GM21737 (cell line): Measurements from ENCODE around the gene MAP4K2.
"Not testable (repeated sequence)": the region's sequence is repeated elsewhere in the genome, so short reads cannot be mapped to it uniquely, and the experiment has no call there.

Experiments used
- ATAC-seq: cut with Tn5 transposase; IDR thresholded peaks from one replicate; pipeline ENCODE4 v1.9.1; 2021; ENCODE audit warnings: mild to moderate bottlenecking, moderate library complexity; ENCODE audit not compliant: unreplicated experiment

Gene MAP4K2

DNA sequence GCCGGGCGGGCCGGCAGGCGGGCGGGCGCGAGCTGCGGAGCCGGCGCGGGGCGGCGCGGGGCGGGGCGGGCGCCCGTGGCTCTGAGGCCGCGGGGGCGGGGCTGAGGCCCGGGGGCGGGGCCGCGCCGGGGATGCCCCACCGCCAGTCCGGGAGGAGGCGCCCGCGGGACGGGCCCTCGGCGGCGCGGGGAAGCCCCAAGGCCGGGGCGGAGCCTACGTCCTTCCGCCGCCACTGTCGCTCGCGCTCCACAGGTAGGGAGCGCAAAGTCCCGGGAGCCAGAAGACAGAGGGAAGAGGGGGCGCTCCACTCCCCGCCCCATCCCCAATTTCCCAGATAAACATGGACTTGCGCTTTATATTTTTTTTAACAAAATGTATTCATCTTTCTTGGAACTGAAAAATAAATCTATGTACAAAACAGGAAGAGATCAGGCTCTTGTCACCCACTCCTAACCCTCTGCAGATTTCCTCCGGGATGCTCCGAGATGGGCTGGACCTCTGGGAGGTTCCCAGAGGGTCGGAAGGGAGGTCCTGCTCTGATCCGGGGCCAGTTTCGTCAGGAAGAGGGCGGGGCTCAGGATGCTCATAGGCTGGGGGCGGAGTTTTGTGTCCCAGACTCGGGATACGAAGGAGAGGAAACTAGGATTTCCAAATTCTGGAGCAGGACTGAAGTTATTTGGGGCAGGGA lies at the start of gene MAP4K2:
Gene MAP4K2, minus strand, starts transcription at position 57 of the 688 bp plus-strand sequence. CDS start 65 bp downstream, outside the sequence.
- peak; percentile 60 for ATAC-seq

DNA sequence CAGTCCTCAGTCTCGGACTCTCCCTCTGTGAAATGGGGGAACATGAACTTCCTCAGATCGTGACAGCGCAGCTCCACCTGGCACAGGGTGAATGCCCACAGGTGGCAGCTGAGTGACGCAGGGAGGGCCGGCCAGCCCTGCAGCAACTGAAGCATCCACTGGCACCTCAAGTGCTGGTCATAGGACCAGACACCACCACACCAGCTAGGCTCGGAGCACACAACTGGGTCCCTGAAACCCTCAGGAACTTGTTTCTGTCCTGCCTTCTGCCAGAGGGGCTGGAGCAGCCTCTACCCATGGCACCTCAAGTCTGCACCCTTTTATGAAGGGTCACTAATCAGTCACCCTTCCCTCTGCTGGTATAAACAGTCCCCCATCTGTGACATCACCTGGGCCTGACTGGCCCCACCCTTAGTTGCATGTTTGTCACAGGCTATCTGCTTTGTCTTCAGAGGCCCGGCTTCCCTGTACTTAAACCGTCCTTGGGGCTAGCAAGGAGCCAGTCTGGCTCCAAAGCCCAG lies 48.9 kb upstream of the MAP4K2 start:
- peak; percentile 15 for ATAC-seq

DNA sequence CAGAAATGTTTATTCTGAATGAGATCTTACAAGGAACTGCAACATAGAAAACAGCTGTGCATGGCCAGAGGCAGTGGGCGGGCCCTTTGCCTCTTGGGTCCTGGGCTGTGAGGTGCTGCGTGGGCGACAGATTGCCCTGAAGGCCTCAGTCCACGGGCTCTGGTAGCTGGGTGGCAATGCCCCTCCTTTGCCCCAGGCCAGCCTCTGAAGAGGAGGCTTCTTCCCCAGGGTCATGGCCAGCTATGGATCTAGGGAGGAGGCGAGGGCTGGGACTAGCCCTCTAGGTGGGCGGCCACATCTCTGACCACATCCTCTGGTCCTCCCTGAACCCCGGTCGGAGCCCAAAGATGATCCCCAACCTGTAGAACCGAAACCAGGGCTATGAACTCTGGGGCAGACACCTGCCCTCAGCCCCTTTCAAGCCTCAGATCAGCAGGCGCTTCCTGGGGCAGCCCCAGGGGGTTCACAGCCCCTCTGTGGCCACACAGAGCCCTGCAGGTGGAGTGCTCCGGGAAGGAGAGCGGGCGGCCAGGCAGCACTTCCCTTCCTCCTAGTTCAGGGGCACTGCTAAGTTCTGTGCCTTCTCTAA lies 48.1 kb upstream of the MAP4K2 start:
- peak; percentile 54 for ATAC-seq

DNA sequence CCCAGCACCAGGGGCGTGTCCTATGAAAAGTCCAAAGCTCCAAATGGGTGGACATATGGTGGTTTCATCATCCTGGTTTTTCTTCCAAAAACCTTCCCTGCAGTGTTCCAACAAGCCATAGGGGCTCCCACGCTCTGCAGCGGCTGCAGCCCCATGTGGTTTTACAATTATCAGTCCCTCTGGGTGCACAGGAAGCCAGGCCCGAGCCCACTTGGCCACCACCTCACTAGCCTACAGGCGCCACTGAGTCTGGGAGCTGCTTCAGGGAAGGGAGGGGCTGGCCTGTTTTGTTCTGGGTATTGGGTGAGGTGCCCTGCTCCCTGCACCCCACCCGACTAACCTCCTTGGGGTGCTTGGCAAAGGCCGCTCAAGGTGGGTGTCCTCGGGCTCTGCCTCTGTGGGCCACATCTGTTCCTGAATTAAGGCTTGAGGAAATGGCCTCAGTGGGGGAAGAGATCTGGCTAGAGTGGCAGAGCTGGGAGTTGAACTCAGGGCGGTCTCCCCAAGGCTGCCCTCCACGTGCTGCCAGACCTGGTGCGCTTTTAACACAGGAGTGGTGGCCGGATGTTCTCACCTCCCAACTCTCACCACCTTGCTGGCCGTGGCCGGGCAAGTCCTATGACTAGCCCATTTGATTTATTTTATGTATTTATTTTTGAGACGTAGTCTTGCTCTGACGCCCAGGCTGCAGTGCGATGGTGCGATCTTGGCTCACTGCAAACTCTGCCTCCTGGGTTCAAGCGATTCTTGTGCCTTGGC lies 46.8 kb upstream of the MAP4K2 start:
- ATAC-seq = no peak

DNA sequence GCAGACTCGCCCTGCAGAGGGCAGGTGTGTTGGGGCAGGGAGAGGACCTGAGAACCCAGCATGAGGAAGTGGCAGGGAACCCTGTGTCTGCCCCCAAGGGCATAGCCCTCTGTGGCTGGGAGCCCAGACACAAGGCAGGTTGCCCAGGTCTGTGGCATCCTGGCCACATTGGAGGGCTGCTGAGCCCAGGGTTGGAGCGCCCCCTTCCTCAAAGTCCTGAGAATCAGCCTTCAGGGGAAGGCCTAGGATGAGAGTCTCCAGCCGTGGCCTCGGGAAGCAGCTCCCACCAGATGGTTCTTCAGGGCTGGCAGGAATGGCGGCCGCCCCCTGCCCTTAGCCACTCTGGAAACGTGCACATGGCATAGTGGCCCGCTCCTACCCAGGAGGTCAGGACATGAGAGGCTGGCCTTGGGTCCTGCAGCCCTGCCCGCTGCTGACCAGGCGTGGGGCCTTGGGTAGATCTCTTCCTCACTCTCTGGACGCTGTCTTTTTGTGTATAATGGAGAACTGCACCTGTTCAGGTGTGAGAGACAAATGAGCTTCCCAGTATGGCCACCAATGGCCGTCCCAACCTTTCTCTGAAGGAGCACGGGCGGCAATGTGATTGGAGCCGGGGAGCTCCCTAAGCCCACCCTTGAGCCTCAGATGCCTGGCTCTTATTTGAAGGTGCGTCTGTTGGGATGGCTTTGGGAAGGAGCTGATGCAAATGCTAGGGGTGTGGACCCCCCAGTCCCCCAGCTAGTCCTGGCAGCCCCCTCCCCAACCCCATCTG lies 46.0 kb upstream of the MAP4K2 start:
- no peak for ATAC-seq

DNA sequence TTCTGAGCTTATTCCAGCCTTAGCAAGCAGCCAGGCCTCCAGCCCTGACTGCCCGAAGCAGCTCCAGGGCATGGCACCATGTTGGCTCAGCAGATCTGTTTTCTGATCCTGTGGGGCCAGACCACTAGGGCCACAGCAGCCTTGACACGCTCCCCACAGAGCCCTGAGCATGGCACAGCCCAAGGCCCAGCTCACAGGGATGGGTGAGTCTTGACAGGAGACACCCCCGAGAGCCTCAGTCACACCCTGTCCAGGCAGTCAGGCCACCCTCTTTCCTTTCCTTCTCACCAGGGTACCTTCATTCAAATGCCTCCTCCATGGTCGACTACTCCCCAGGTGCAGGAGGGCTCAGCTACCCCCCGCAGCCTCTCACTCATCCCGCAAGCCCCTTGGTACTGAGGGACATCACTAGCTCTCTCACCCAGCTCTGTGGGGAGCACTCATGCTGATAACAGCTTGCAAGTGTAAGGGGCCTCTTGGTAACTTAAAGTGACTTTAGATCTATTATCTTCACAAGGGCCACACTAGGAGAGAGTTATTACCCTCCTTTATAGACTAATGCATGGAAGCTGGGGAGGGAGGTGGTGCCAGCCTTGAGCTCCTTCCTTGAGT lies 45.3 kb upstream of the MAP4K2 start:
- ATAC-seq = no peak

DNA sequence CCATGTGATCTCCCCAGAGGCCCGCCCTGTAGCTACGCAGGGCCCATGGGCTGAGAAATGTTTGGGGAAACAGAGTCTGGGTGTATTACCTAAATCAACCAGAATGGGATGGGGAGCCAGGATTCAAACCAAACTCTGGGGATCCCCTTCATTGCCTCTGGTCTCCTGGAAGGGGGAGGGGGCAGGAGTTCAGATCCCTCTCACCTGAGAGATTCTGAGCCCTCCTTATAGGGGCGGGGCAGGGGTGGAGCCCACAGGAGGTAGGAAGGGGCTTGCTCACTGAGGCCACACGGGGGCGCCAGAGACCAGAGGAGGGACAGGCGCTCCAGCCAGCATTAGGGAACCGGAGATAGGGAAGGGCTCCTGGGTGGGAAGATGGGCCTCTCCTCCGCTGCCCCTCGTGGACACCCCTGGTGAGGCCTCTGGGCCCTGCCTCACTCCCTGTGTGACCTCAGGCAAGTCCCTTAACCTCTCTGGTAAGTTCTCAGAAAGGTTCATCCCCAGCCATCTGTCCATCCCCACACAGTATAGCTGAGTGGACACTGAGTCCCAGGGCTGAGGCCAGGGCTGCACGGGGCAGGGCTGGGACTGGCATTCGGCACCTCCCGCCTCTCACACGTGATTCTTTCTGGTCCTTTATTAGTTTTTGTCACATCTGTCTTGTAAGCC lies 44.1 kb upstream of the MAP4K2 start:
- peak; percentile 24 for ATAC-seq

DNA sequence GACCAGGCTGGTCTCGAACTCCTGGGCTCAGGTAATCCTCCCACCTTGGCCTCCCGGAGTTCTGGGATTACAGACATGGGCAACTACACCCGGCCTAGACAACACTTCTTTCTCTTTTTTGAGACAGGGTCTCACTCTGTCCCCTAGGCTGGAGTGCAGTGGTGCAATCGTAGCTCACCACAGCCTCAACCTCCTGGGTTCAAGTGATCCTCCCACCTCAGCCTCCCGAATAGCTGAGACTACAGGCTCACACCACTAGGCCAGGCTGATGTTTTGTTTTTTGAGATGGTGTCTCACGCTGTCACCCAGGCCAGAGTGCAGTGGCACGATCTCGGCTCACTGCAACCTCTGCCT lies 42.7 kb upstream of the MAP4K2 start:
- not testable (repeated sequence) for ATAC-seq

DNA sequence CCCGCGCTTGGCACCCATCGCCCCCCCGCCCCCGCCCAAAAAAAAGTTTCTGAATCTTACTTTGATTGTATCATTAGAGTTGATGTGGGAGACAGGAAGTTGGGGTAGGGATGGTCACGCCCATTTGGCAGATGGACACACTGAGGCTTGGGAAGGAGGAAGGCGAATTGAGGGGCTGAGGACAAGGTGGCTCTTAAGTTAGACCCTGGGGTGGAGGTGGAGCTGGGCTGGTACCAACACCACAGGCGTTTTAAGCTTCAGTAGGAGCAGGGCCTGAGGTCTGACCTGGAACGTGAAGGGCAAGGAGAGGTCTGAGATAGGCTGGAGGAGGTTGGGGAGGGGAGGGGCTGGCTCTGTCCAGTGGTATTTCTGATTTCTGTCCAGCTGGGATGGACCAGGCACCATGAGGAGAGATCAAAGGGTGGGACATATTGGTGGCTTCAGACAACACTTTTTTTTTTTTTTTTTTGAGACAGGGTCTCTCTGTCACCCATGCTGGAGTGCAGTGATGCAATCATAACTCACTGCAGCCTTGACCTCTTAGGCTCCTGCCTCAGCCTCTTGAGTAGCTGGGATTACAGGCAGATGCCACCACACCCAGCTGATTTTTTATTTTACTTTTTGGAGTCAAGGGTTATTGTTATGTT lies 42.2 kb upstream of the MAP4K2 start:
- ATAC-seq = no peak

DNA sequence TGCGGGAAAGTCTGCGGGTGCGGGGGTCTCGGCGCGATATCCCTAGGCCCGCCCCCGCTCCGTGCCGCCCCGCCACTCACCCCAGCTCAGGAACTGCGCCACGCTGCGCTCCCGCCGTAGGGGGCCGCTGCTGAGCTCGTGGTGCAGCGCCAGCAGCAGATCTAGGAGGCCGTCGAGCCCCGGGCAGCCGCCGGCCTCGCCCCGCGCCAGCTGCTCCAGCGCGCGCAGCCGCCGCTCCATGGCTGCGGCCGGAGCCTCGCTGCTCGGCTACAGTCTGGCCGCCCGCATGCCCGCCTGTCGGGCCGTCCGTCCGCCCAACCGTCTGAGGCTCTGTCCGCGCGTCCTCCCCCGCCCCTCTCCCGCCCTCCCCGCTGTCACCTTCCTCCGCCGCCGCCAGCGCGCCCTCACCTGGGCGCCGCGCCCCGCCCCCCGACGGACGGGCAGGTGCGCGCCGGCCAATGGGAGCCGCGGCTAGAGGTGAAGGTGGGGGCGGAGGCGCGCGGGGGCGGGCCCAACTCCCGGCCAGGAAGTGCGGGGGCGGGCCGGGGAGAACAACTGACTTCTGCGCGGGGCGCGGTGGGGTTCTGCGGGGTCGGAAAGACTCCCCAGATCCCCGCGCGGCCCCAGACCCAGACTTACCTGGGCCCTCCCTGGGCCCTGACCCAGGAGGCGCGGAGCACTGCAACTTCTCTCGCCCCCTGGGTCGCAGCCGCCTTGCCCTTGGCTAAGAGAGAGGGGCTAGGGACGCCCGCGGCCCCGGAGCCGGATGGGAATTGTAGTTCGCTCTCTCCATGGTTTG lies 41.5 kb upstream of the MAP4K2 start, which contains the start of gene CDC42BPG:
Gene CDC42BPG, minus strand, starts transcription at position 324 of the 799 bp plus-strand sequence. Its CDS starts 84 bp downstream, at position 240.
- no peak for ATAC-seq

DNA sequence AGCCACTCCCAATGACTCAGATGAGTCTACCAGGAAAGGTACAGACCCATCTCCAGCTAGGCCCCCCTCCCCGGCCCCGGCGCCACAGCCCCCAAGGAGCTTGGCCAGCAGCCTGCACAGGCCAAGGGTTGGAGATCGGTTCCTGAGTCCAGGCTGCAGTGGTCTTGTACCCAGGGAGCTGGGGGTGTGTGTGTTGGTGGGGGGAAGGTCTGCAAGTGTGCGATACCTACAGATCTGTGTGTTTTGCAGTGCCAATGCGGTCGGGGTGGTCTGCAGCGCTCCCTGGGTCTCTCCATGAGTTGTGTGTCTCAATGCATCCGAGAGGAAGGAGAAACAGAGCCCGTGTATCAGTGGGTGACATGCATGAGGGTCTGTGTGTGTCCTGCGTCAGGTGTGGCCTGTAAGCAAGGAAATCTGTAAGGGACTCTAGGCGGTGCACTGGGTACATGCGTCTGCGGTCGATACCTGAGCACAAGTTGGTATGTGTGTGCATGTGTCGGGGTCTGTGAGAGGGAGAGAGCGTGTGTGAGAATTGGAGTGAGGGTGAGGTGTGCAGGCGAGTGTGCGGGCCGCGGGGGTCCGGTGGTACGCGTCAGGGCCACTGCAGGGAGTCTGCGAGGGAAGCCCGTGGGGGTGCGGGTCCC lies 40.8 kb upstream of the MAP4K2 start:
- no peak for ATAC-seq

DNA sequence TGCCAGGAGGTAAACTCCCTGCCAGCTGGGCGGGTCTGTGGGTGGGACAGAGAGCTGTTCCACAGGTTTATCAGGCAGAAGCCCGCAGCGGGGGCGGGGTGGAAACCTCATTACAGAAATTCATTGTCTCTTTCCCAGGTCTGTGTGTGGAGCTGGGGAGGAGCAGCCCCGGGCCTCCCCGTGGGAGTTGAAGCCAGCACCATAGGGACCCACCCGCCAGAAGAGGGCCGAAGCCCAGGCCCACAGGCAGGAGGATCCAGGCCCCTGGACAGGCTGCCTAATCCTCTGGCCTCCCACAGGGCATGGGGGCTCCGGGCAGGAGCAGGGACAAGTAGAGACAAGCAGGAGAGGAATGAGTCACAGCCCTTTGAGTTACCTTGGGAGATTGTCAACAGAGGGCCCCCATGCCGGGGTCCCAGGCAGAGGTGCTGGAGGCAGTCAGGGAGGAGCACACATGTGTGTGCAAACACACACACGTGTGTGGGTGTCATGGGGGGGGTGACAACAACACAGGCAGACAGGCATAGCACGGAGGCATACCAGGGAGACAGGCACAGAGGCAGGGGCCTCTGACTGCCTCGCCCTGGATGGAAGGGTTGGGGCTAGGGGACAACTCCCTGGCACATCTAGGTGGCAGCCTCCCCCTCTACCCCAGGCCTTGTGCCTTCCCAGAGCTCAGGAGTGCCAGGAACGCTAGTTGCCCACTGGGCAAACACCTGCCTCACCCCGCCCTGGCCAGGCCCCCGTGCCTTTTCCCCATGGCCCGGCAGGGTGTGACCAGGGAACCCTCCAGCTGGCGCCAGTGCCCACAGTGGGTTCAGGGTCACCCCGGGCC lies 40.1 kb upstream of the MAP4K2 start:
- no peak for ATAC-seq

DNA sequence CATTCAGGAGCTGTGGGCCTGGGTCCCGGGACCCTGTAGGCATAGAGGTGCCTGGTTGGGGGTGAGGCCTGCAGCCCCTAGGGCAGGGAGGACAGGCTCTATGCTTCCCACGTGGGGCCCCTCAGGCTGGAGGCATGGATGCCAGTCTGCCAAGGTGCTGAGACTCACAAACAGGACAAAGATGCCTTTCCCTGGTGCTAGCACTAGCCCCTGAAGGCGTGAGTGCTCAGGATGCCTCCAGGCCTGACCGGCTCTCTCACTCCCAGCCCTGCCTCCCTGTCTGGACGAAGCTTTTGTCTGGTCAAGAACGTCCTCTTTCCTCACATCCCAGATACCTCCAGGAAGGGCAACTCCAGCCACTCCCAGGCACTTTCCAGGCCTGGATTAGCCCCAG lies 39.3 kb upstream of the MAP4K2 start:
- no peak for ATAC-seq

DNA sequence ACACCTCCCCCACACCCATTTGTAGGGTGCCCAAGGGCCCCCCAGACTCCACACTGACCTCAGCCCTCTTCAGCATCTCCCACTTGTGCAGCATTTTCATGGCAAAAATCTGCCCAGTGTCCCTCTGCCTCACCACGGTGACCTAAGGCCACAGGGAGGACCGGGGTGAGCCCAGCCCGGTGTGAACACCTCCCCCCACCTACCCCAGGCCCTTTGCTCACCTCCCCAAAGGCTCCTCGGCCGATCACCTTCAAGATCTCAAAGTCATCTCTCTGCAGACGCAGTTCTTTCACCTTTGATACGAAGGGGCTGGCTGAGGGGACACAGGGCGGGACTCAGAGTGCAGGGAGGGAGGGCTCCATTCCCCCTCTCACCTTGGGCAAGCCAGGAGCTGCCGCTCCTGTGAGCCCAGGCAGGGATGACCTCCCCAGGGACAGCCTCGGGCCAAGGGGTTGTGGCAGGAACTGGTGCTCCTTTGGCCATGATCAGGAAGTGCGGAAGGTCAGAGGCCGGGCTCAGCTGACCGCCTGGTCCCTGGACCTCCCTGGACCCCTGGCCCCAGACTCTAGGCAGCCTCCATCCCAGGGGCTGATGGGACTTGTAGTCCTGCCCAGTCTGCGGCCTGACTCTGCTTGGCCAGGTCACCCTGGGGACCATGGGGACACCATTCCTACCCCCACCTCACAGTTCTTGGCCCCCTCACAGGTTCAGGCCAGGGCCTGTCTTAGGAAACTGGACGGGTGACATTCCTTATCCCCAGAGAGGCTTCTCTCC lies 38.8 kb upstream of the MAP4K2 start:
- no peak for ATAC-seq

DNA sequence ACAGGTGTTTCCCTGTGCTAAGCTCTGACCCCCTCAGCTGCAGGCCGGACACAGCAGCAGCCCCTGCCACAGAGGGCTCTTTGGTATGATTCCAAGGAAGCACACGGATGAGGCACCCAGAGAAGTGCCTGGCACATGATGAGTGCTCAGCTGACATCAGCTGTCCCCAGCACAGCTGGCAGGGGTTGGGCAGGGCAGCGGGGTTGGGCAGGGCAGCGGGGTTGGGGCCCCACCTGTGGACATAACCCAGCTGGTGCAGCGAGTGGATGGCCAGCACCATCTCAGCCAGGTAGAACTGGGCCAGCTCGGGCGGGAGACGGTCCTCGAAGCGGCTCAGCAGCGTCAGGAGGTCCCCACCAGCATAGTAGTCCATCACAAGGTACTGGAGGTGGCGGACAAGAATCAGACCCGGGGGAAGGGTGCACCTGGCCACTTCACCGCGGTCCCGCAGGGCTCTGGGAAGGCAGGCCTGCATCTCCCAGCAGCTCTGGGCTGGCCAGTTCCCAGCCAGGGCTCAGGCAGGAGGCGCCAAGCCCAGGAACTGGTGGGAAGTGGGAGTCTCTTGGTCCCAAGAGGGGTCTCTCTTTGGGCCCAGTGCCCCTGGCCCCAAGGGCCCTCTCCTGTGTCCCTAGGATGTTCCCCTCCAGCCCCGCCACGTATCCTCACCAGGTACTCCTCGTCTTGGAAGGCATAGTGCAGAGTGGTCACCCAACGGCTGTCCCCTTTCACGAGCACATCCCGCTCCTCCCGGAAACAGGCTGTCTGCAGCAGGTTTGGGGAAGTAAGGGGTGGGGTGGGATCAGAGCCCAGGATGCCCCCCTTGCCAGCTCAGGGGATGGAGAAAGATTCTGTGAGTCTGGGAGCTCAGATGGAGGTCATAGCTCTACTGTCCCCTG lies 37.1 kb upstream of the MAP4K2 start:
- ATAC-seq = no peak

DNA sequence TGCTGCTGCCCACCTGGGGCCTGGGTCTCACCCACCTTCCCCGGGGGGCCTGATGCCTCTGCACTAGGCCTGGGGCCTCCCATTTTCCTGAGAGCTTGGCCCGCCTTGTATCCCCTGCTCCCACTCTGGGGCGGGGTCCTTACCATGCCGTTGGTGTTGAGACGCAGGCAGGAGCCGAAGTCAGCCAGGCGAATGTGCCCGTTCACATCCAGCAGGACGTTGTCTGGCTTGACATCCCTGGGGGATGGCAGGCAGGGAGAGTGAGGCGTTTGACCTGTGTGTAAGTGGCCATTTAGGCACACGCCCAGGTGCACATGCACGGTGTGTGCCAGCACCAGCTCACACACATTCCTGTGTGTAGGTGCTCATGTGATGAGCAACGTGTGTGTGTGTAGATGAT lies 36.3 kb upstream of the MAP4K2 start:
- no peak for ATAC-seq
